SIG-M5 treated with dmso at 0.1 percent for 504 hours (cell line): Measurements from ENCODE around the gene CROCC.
A peak's percentile ranks its signal among the peaks of the same experiment; 100 is the strongest.

Experiments
- DNase-seq: peaks from one replicate; lab custom pipeline; 2025; ENCODE audit not compliant: unreplicated experiment; lab: John Stamatoyannopoulos, UW

Gene CROCC

GRCh38 chr1:17005365-17005740 lies 83.6 kb downstream of the CROCC start:
- DNase-seq: no peak

DNA sequence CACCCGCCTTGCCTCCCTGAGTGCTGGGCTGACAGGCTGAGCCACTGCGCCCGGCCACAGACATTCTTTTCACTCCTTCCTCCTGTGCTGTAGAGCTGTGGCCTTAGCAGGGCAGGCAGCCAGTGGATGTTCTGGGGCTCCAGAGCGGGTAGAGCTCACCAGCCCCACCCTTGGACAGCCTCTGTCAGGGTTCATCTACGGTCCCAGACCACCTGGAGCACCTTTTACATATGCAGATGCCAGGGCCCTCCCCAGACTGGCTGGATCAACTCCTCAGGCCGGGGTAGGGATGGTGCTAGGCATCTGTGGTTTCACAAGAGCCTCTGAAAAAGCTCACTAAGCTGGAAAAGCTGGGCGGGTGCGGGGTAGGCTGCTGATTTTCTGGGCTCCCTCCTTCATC lies 85.4 kb downstream of the CROCC start:
- no peak for DNase-seq

GRCh38 chr1:17008208-17008855 lies 86.6 kb downstream of the CROCC start:
- no peak for DNase-seq

DNA sequence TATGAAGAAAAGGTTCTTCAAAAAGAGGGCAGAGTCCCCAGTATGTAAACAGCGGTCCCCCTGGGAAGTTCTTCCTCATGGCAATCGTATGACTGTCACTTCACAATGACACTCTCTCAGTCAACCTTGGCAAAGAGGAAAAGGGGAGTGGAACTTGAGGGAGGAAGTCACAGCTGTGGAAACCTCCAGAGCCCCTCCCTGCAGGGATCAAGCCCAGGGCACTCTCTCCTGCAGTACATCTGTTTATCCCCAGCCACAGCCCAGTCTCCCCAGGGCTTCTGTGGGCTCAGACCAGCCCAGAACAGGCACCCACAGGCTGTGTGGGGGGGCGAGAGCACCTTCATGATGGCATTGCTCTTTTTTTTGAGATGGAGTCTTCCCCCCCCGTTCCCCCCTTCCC lies 88.0 kb downstream of the CROCC start:
- DNase-seq: peak; percentile 56

GRCh38 chr1:17011092-17011438 lies 89.3 kb downstream of the CROCC start:
- DNase-seq: no peak

GRCh38 chr1:17011439-17012307 lies 89.9 kb downstream of the CROCC start, which contains the start of gene ATP13A2:
Gene ATP13A2 (minus strand): TSS chr1:17011928. CDS start chr1:17011738, 190 bp downstream.
- DNase-seq: peak; percentile 48

DNA sequence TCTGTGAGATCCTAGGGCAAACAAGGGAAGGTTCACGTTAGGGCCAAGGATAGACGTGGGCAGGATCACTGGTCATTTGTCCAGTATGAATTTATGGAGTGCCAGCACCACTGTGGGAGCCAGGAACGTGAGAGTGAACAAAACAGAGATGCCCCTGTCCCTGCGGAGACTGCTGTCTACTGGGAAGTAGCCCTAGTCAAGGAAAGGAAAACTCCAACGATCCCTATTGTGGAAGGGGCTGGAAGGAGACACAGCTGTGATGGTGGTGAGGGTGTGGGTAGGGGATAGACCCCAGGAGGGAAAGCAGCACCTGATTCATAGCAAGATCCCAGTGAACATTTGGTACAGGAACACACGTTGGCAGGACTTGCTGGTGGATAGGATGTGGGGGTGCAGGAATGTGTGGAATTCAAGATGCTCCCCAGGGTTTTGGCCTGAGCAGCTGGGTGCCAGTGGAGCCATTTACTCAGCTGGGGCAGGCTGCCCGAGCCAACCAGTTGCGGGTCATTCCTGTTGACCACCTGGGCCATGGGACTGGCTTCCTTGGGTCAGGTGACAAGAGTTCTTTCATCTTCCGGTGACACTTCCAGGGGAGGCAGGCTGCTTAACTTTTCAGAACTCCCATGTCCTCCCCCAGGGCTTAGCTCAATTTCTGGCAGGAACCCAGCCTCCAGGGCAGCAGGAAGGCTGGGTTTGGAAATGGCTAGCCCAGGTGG lies 91.2 kb downstream of the CROCC start:
- no peak for DNase-seq

DNA sequence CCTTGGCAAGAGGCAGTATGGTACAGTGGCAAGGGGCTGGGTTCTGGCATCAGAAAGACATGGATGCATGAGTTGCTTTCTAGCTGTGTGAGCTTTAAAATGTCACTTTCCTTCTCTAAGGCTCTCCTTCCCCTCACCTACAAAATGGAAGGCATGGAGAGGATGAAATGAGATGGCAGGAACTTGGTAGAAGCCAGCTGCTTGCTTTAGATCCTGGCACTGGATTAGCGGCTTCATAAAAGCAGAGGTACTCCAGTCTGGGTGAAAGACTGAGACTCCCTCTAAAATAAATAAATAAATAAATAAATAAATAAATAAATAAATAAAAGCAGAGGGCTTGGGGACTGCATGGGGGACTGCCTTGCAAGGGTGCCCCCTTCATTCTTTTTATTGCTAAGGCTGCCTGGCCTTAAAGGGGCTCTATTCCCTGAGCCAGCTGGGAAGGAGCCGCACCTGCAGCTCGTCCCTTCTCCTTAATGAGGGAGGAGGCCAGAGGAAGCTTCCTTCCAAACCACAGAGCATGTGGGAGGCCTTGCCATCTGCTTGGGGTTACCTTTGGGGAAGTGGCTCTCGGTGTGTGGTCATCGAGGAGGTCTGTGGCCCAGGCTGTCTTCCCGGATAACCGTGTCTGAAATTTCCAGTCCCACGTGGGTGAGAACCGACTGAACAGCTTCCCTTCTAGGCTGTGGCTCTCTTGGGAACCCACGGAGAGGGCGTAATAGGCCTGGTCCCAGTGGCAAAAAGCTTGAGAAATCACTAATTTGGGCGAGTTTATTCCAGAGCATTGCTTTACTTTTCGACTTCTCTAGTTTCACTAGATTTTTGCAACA lies 92.0 kb downstream of the CROCC start:
- peak; percentile 76 for DNase-seq

GRCh38 chr1:17014671-17015567 lies 93.2 kb downstream of the CROCC start:
- no peak for DNase-seq

- no peak for DNase-seq
These were observed 94.6 kb downstream of the CROCC start for GRCh38 chr1:17016317-17016661.

- no peak for DNase-seq
These were observed 95.7 kb downstream of the CROCC start for GRCh38 chr1:17017435-17017834.

DNA sequence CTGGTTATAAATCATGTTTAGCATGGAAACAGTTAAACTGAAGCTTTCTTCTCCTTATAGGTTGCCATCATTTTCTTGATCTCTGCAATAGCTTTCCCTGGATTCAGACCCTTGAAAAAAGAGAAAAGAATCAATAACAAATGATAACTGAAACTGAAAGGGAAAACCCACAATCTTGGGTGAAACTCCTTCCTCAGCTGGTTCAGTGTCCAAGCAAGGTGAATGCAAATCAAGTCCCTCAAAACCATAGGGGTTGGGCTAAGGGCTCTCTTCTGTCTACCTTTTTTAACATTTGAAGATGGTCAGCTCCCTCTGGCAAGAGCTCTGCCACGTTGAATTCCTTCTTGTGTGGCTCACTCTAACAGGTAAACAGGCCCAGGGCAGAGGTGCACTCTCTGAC lies 97.1 kb downstream of the CROCC start:
- no peak for DNase-seq

GRCh38 chr1:17020502-17020901 lies 98.8 kb downstream of the CROCC start:
- no peak for DNase-seq

- no peak for DNase-seq
These were observed 100.2 kb downstream of the CROCC start for GRCh38 chr1:17021896-17022295.
